ENCODE measurements around the gene NTM. TPM values are rescaled to one million over a fixed set of nuclear protein-coding genes. Genes with fewer than 3 reads are reported as not detected.

Gene NTM
- total RNA-seq, 2 donors from 2014 or later: 0.26 to 3.6 TPM

DNA sequence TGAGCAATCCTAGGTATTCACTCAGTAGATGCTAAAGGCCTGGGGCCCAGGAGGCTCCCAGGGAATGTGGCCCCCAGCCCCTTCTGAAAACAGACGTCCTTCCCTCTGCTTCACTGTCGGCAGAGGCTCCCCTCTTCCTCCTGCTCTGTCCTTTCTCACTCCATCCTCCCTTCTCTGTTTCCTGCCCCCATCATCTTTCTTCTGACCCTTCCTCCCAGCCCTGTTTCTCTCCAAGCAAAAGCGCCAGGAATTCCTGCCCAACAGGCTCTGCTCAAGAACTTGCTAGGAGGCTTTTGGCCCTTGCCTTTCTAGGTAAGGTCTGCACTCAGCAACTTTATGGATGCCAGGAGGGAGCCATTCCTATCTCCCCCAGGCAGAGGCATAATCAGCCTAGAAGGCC lies 300.5 kb downstream of the NTM start:
- Histone ChIP-seq H3K27ac (no peak overlapping the region), H3K9me3 (no peaks in the 10 kb centered on the region), H3K27me3 (no peaks in the 10 kb centered on the region), H3K36me3 (replicated peaks in 1 of 2; ENCODE audit: insufficient read depth in 1 of 2, low read depth in 2 of 2) (no peaks in the 10 kb centered on the region), H3K4me1 (no peaks in the 10 kb centered on the region), H3K4me3 (no peak overlapping the region)
- ATAC-seq (no peak), DNase-seq (no peak)
- 59 to 61% methylated on average over 3 of the region's 3 CpGs for WGBS, 2 donors
- intact Hi-C loops (cut with DNase I): loop anchor here (5.0 to 10.0 kb wide), 2 partner anchors 604 to 746 kb away; no protein-coding TSS in a partner anchor
- no peak for TF ChIP-seq POLR2A (IDR thresholded peaks at IDR 0.05)
- TF ChIP-seq, protein P1, sequence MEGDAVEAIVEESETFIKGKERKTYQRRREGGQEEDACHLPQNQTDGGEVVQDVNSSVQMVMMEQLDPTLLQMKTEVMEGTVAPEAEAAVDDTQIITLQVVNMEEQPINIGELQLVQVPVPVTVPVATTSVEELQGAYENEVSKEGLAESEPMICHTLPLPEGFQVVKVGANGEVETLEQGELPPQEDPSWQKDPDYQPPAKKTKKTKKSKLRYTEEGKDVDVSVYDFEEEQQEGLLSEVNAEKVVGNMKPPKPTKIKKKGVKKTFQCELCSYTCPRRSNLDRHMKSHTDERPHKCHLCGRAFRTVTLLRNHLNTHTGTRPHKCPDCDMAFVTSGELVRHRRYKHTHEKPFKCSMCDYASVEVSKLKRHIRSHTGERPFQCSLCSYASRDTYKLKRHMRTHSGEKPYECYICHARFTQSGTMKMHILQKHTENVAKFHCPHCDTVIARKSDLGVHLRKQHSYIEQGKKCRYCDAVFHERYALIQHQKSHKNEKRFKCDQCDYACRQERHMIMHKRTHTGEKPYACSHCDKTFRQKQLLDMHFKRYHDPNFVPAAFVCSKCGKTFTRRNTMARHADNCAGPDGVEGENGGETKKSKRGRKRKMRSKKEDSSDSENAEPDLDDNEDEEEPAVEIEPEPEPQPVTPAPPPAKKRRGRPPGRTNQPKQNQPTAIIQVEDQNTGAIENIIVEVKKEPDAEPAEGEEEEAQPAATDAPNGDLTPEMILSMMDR (IDR thresholded peaks at IDR 0.05): no peak

DNA sequence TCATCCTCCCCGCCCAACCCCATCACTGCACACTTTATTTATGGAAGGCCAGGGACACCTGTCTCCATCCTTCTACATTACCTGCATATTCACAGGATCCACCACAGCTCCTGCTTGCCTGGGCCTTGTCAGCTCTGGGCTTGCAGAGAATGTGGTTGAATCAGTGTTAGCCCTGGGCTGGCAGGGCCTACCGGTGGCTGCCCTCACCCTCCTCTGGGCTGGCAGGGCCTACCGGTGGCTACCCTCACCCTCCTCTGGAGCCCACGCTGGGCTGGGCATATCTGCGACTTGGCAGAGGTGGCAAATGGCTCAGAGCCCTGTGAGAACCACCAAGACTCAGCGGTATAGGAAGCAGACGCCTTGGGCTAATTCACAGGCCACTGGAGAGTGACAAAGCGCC lies 300.9 kb downstream of the NTM start:
- intact Hi-C loops (cut with DNase I): loop anchor here (5.0 to 10.0 kb wide), 2 partner anchors 604 to 747 kb away; no protein-coding TSS in a partner anchor
- no peaks in the 10 kb centered on the region for H3K36me3 ChIP-seq (replicated peaks in 1 of 2; ENCODE audit: insufficient read depth in 1 of 2, low read depth in 2 of 2)
- 71 to 84% methylated on average over 8 of the region's 8 CpGs for WGBS, 2 donors
- ATAC-seq: no peak
- no peak overlapping the region for H3K4me3 ChIP-seq
- no peaks in the 10 kb centered on the region for H3K9me3 ChIP-seq
- no peak for DNase-seq
- H3K4me1 ChIP-seq: no peaks in the 10 kb centered on the region
- TF ChIP-seq POLR2A (IDR thresholded peaks at IDR 0.05): no peak
- TF ChIP-seq, protein P1 (IDR thresholded peaks at IDR 0.05): no peak
- no peaks in the 10 kb centered on the region for H3K27me3 ChIP-seq
- H3K27ac ChIP-seq: no peak overlapping the region

DNA sequence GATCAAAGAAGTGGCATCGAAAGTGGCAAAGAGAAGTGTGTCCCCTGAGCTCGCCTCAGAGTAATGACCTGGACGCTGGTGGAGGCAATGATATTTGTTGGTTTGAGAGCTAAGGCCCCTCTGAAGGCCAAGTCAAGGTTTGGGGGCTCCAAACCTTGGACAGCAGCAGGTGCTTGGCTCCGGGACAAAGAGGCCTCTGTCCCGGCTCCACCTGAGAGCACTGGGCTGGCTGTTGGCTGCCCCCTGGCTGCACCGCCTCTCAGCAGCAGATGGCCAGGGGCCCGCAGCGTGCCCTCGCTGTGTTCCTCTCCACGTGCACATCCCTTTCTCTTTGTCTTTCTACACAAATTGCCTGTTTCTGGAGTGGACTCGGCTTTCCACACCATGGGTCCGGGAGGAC lies 301.3 kb downstream of the NTM start:
- Histone ChIP-seq H3K36me3 (replicated peaks in 1 of 2; ENCODE audit: insufficient read depth in 1 of 2, low read depth in 2 of 2) (no peaks in the 10 kb centered on the region), H3K4me1 (no peaks in the 10 kb centered on the region), H3K27ac (no peak overlapping the region), H3K9me3 (no peaks in the 10 kb centered on the region), H3K27me3 (no peaks in the 10 kb centered on the region), H3K4me3 (no peak overlapping the region)
- DNase-seq (no peak), ATAC-seq (no peak)
- intact Hi-C loops (cut with DNase I): loop anchor here (5.0 to 10.0 kb wide), 2 partner anchors 604 to 747 kb away; no protein-coding TSS in a partner anchor
- WGBS, 2 donors: 54 to 77% methylated on average over 9 to 12 of the region's 12 CpGs
- TF ChIP-seq, protein P1 (IDR thresholded peaks at IDR 0.05): no peak
- no peak for TF ChIP-seq POLR2A (IDR thresholded peaks at IDR 0.05)

DNA sequence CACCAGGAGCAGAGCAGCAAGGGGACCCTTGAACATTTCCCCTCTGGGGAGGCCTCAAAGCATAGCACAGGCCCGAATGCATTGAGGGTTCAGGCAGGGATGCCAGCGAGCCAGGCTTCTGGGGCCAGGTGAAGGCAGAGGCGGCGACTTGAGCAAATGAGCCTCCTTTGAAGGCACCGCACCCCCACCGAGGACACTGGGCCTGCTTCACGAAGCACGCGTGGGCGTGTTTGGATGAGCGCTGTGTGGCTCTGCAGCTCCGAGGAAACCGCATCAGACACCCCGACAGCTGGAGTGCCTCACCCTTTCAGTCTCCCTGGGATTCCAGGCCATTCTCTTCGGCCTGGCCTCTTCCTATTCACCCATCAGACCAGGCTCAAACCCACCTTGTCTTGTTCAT lies 301.8 kb downstream of the NTM start:
- Histone ChIP-seq H3K4me3 (no peak overlapping the region), H3K36me3 (replicated peaks in 1 of 2; ENCODE audit: insufficient read depth in 1 of 2, low read depth in 2 of 2) (no peaks in the 10 kb centered on the region), H3K27me3 (no peaks in the 10 kb centered on the region), H3K9me3 (no peaks in the 10 kb centered on the region), H3K27ac (no peak overlapping the region), H3K4me1 (no peaks in the 10 kb centered on the region)
- no peak for TF ChIP-seq POLR2A (IDR thresholded peaks at IDR 0.05)
- TF ChIP-seq, protein P1 (IDR thresholded peaks at IDR 0.05): no peak
- 72 to 80% methylated on average over 11 to 13 of the region's 15 CpGs for WGBS, 2 donors
- DNase-seq: peak in 1 of 4 donors; percentile 23
- intact Hi-C loops (cut with DNase I): loop anchor here (5.0 to 10.0 kb wide), 2 partner anchors 605 to 747 kb away; no protein-coding TSS in a partner anchor
- no peak for ATAC-seq
